Measurements from ENCODE around the gene CDYL2. TPM values are rescaled to one million over a fixed set of nuclear protein-coding genes. Genes with fewer than 3 reads are reported as not detected.

CDYL2 gene
- total RNA-seq, 1 donor from 2014 or later: 19.9 TPM

- H3K27ac Mint-ChIP-seq: no peak overlapping the region
- H3K9me3 Mint-ChIP-seq (ENCODE audit: low read depth): peaks cover 6% of the 10 kb centered on the region
- no peak overlapping the region for H3K4me3 Mint-ChIP-seq (ENCODE audit: low read depth)
- H3K36me3 Mint-ChIP-seq (ENCODE audit: insufficient read depth): peaks cover 18% of the 10 kb centered on the region
- no peak for DNase-seq (ENCODE audit: low spot score, unreplicated experiment)
- peaks cover 12% of the 10 kb centered on the region for H3K4me1 Mint-ChIP-seq (ENCODE audit: low read depth)
- TF ChIP-seq, protein P1, sequence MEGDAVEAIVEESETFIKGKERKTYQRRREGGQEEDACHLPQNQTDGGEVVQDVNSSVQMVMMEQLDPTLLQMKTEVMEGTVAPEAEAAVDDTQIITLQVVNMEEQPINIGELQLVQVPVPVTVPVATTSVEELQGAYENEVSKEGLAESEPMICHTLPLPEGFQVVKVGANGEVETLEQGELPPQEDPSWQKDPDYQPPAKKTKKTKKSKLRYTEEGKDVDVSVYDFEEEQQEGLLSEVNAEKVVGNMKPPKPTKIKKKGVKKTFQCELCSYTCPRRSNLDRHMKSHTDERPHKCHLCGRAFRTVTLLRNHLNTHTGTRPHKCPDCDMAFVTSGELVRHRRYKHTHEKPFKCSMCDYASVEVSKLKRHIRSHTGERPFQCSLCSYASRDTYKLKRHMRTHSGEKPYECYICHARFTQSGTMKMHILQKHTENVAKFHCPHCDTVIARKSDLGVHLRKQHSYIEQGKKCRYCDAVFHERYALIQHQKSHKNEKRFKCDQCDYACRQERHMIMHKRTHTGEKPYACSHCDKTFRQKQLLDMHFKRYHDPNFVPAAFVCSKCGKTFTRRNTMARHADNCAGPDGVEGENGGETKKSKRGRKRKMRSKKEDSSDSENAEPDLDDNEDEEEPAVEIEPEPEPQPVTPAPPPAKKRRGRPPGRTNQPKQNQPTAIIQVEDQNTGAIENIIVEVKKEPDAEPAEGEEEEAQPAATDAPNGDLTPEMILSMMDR (IDR thresholded peaks at IDR 0.05; ENCODE audit: unreplicated experiment): no peak
- peaks cover under 1% of the 10 kb centered on the region for H3K27me3 Mint-ChIP-seq
Observed at GRCh38 chr16:80612461-80613017, 191.9 kb downstream of the CDYL2 start.

GRCh38 chr16:80611930-80612327 is 192.5 kb downstream of the CDYL2 start:
- Mint-ChIP-seq H3K27ac (no peak overlapping the region), H3K9me3 (ENCODE audit: low read depth) (peaks cover 6% of the 10 kb centered on the region), H3K36me3 (ENCODE audit: insufficient read depth) (peaks cover 19% of the 10 kb centered on the region), H3K27me3 (no peaks in the 10 kb centered on the region), H3K4me3 (ENCODE audit: low read depth) (no peak overlapping the region), H3K4me1 (ENCODE audit: low read depth) (peaks cover 12% of the 10 kb centered on the region)
- DNase-seq (ENCODE audit: low spot score, unreplicated experiment): no peak
- TF ChIP-seq, protein P1 (IDR thresholded peaks at IDR 0.05; ENCODE audit: unreplicated experiment): no peak

DNA sequence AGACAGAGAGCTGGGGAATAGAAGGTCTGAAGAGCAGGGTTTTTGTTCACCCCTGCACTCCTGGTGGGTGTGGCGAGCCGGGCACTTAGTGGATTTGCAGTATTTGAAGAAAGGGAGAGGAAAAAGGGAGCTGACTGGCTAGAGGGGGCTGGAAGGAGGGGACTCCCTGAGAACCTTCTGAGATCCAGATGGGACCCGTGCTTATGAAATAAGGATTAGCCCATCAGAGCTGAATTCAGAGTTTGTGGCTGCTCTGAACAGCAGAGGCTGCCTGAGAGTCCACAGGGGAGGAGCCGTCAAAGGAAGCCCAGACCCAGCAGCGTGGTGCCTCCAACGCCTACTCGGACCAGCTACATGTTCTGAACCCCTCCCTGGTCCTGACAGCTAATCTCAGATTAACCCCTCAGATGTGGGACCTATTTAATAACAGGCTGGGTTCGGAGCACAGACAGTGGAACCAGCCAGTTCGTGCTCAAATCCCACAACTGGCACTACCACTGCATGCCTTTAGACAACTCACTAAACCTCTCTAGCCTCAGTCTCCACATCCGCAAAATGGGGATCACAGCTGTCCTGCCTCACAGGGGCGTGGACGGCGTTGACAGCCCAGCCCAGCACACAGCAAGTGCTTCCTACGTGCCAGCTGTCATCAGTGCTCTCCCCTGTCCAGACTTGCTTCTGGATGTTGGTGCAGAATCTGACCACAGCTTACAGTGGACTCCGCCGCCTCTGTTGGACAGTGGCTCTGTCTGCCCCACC is 193.0 kb downstream of the CDYL2 start:
- TF ChIP-seq, protein P1 (IDR thresholded peaks at IDR 0.05; ENCODE audit: unreplicated experiment): no peak
- Mint-ChIP-seq H3K27ac (peak overlapping the region; percentile 35), H3K27me3 (no peaks in the 10 kb centered on the region), H3K36me3 (ENCODE audit: insufficient read depth) (peaks cover 25% of the 10 kb centered on the region), H3K4me3 (ENCODE audit: low read depth) (no peak overlapping the region), H3K9me3 (ENCODE audit: low read depth) (peaks cover 12% of the 10 kb centered on the region), H3K4me1 (ENCODE audit: low read depth) (peaks cover 12% of the 10 kb centered on the region)
- no peak for DNase-seq (ENCODE audit: low spot score, unreplicated experiment)

GRCh38 chr16:80610481-80611156 is 193.8 kb downstream of the CDYL2 start:
- Mint-ChIP-seq H3K27ac (no peak overlapping the region), H3K4me3 (ENCODE audit: low read depth) (no peak overlapping the region), H3K9me3 (ENCODE audit: low read depth) (peaks cover 14% of the 10 kb centered on the region), H3K4me1 (ENCODE audit: low read depth) (peaks cover 10% of the 10 kb centered on the region), H3K36me3 (ENCODE audit: insufficient read depth) (peaks cover 22% of the 10 kb centered on the region), H3K27me3 (no peaks in the 10 kb centered on the region)
- no peak for DNase-seq (ENCODE audit: low spot score, unreplicated experiment)
- TF ChIP-seq, protein P1 (IDR thresholded peaks at IDR 0.05; ENCODE audit: unreplicated experiment): no peak

DNA sequence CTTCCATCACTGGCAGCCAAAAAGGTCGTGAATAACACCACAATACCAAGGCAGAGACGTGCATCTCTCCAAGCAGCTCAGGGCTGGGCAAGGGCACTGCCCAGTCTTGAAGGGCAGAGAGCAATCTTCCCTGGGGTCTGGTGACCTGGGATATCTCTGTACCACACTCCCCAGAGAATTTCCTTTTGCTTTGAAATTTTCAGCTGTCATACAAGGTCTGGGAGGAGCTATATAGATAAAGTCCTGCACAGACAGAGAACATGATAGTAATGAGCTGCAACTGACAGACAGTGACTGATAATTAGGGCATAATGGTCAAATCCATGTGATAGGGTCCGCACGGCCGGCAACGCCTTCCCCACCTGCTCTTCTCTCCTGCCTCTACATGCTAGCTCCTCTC is 195.5 kb downstream of the CDYL2 start:
- Mint-ChIP-seq H3K9me3 (ENCODE audit: low read depth) (peaks cover 10% of the 10 kb centered on the region), H3K4me3 (ENCODE audit: low read depth) (no peak overlapping the region), H3K4me1 (ENCODE audit: low read depth) (peaks cover 7% of the 10 kb centered on the region), H3K27me3 (no peaks in the 10 kb centered on the region), H3K36me3 (ENCODE audit: insufficient read depth) (peaks cover 18% of the 10 kb centered on the region), H3K27ac (no peak overlapping the region)
- TF ChIP-seq, protein P1 (IDR thresholded peaks at IDR 0.05; ENCODE audit: unreplicated experiment): no peak
- no peak for DNase-seq (ENCODE audit: low spot score, unreplicated experiment)
